Lower lobe of right lung (tissue), 2 donors: ENCODE measurements around the gene IQCM. TPM values are rescaled to one million over a fixed set of nuclear protein-coding genes. Genes with fewer than 3 reads are reported as not detected.

Experiments
- ATAC-seq, 2 donors: fragments of 200-7000 bp; cut with Tn5 transposase; one replicate each; pipeline ENCODE4 v1.9.1; 2020 to 2022; ENCODE audit warnings: mild to moderate bottlenecking in 2 of 2, moderate library complexity in 2 of 2
- DNase-seq: peaks from one replicate; pipeline ENCODE4 v3.0.0-alpha.2; 2020
- H3K27ac ChIP-seq: fragments of 200-600 bp; one replicate; pipeline ENCODE4 v1.8.0; 2022
- H3K27me3 ChIP-seq: fragments of 200-600 bp; one replicate; pipeline ENCODE4 v1.8.0; 2022; ENCODE audit warnings: low read depth
- H3K36me3 ChIP-seq: fragments of 200-600 bp; one replicate; pipeline ENCODE4 v1.8.0; 2022; ENCODE audit warnings: mild to moderate bottlenecking
- H3K4me1 ChIP-seq: fragments of 200-600 bp; one replicate; pipeline ENCODE4 v1.8.0; 2022
- H3K4me3 ChIP-seq: fragments of 200-600 bp; one replicate; pipeline ENCODE4 v1.8.0; 2022; ENCODE audit warnings: mild to moderate bottlenecking
- H3K9me3 ChIP-seq: fragments of 200-600 bp; one replicate; pipeline ENCODE4 v1.8.0; 2022
- CTCF ChIP-seq: fragments of 200-600 bp; IDR thresholded peaks from one replicate; pipeline ENCODE4 v1.8.0; 2022; ENCODE audit warnings: antibody characterized with exemption, mild to moderate bottlenecking
- intact Hi-C: fragments of 100-400 bp; cut with DNase I; formaldehyde crosslinking; loops from one replicate; pipeline ENCODE4 v1.11.0; 2022
- total RNA-seq: library from RNA; stranded (reverse); fragmentation: NEBNext Ultra II Directional; extraction: Animal tissue kit (Norgen Biotek cat#: 25700); gene quantifications from one replicate; pipeline ENCODE4 v1.2.1, GENCODE V29; 2021
- donor health status: DM: no; HTN: yes; CAD: no; lungs with severe emphysema.

The IQCM gene
- total RNA-seq, 1 donor from 2014 or later, result not detected

DNA sequence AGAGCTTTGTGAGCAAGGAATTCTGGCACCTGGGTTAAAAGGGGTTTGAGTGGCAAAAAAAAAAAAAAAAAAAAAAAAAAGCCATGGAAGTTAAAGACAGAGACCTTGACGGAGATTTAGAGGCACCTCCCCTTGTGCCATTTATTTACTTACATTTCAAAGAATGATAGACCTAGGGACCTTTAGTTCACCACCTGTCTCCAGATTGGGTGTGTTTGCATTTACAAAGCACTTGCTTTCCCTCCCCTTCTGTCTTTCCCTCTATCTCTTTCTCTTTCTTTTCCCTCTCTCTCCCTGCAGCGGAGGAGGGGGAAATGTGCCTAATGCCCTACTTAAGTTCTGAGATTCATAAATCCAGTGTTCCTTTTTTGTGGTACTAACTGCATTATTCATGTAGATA lies 116.0 kb downstream of the IQCM start:
- H3K36me3 ChIP-seq, result no peaks in the 10 kb centered on the region
- ATAC-seq (no peak), DNase-seq (no peak)
- intact Hi-C loops, result no loop called here
- no peaks in the 10 kb centered on the region for H3K4me1 ChIP-seq
- TF ChIP-seq CTCF, result no peak
- no peak overlapping the region for H3K27ac ChIP-seq
- H3K27me3 ChIP-seq, result no peaks in the 10 kb centered on the region
- no peaks in the 10 kb centered on the region for H3K9me3 ChIP-seq
- H3K4me3 ChIP-seq, result no peak overlapping the region

DNA sequence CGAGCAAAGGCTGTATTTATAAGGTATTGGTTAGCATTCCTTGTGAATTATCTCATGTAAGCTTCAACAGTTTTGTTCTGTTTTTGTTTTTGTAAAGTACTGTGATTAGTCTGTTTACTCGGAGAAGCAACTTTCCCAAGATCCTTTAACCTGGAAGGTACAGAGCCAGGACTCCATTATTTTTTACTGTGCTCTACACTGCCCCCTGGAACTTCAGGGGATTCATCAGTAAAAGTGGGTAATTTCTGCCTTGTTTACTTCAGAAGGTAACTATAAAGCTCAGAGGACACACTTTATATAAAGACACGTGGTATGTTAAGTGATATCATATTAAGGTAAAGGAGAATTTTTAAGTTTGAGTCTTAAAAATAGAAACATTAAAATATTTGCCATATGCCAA lies 124.9 kb downstream of the IQCM start:
- ATAC-seq, result no peak
- no peaks in the 10 kb centered on the region for H3K27me3 ChIP-seq
- no peak overlapping the region for H3K4me3 ChIP-seq
- no peak for DNase-seq
- H3K9me3 ChIP-seq, result no peaks in the 10 kb centered on the region
- no peak for TF ChIP-seq CTCF
- H3K27ac ChIP-seq, result no peak overlapping the region
- no peaks in the 10 kb centered on the region for H3K4me1 ChIP-seq
- intact Hi-C loops, result no loop called here
- no peaks in the 10 kb centered on the region for H3K36me3 ChIP-seq

- H3K9me3 ChIP-seq, result no peaks in the 10 kb centered on the region
- ATAC-seq (no peak), DNase-seq (no peak)
- no peaks in the 10 kb centered on the region for H3K27me3 ChIP-seq
- no peaks in the 10 kb centered on the region for H3K36me3 ChIP-seq
- TF ChIP-seq CTCF, result no peak
- no peaks in the 10 kb centered on the region for H3K4me1 ChIP-seq
- H3K4me3 ChIP-seq, result no peak overlapping the region
- intact Hi-C loops, result no loop called here
- no peak overlapping the region for H3K27ac ChIP-seq
These were observed 131.1 kb downstream of the IQCM start for GRCh38 chr4:149684516-149684915.

GRCh38 chr4:149676076-149676475 lies 139.6 kb downstream of the IQCM start:
- H3K36me3 ChIP-seq, result no peaks in the 10 kb centered on the region
- no peak overlapping the region for H3K4me3 ChIP-seq
- intact Hi-C loops, result no loop called here
- no peaks in the 10 kb centered on the region for H3K4me1 ChIP-seq
- no peak overlapping the region for H3K27ac ChIP-seq
- no peak for TF ChIP-seq CTCF
- H3K9me3 ChIP-seq, result no peaks in the 10 kb centered on the region
- no peak for DNase-seq
- H3K27me3 ChIP-seq, result no peaks in the 10 kb centered on the region
- ATAC-seq, result no peak

DNA sequence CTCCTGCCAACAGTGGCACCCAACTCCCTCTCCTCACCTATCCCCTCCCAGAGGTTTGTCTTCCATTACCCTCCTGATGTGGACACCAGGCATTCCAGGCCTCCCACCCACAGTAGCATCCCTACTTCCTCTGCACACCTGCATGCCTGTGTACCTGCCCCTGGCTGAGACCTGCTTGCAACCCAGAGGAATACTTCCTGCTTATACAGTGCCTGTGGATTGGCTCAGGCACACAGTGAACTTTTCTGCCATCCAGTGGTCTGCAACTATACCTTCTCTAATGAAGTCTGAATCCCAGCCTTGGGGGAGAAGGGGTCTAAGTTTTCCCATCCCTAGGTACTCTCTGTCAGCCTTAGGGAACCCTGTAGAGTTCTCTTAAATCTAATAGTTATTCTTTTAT lies 169.9 kb downstream of the IQCM start:
- intact Hi-C loops, result no loop called here
- ATAC-seq (no peak), DNase-seq (no peak)
- no peaks in the 10 kb centered on the region for H3K36me3 ChIP-seq
- H3K27ac ChIP-seq, result no peak overlapping the region
- no peaks in the 10 kb centered on the region for H3K4me1 ChIP-seq
- H3K27me3 ChIP-seq, result no peaks in the 10 kb centered on the region
- no peaks in the 10 kb centered on the region for H3K9me3 ChIP-seq
- no peak for TF ChIP-seq CTCF
- H3K4me3 ChIP-seq, result no peak overlapping the region

DNA sequence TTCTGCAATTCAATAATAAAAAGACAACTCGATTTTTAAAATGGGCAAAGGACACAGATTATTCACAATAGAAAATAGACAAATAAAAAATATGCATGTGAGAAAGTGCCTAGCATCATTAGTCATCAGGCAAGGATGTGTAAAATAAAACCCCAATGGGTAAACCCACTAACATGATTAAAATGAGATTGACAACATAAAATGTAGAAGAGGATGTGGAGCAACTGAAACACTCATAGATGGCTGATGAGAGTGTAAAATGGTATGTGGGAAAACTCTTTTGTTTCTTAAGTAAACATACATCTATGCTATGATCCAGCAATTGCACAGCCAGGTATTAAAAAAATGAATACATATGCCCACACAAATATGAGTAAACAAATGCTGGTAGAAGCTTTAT lies 177.6 kb downstream of the IQCM start:
- DNase-seq (no peak), ATAC-seq (no peak)
- no peak overlapping the region for H3K4me3 ChIP-seq
- H3K4me1 ChIP-seq, result no peaks in the 10 kb centered on the region
- intact Hi-C loops, result no loop called here
- no peaks in the 10 kb centered on the region for H3K9me3 ChIP-seq
- no peaks in the 10 kb centered on the region for H3K36me3 ChIP-seq
- TF ChIP-seq CTCF, result no peak
- H3K27ac ChIP-seq, result no peak overlapping the region
- no peaks in the 10 kb centered on the region for H3K27me3 ChIP-seq
